ENCODE data around the gene TTC39C. TPM values are rescaled to one million over a fixed set of nuclear protein-coding genes. Genes with fewer than 3 reads are reported as not detected.

TTC39C gene
- total and polyA plus RNA-seq, 2 donors (not counting 3 experiments of a cell fraction or from before 2014, with no cell fraction given), result 0.61 to 6.2 TPM

DNA sequence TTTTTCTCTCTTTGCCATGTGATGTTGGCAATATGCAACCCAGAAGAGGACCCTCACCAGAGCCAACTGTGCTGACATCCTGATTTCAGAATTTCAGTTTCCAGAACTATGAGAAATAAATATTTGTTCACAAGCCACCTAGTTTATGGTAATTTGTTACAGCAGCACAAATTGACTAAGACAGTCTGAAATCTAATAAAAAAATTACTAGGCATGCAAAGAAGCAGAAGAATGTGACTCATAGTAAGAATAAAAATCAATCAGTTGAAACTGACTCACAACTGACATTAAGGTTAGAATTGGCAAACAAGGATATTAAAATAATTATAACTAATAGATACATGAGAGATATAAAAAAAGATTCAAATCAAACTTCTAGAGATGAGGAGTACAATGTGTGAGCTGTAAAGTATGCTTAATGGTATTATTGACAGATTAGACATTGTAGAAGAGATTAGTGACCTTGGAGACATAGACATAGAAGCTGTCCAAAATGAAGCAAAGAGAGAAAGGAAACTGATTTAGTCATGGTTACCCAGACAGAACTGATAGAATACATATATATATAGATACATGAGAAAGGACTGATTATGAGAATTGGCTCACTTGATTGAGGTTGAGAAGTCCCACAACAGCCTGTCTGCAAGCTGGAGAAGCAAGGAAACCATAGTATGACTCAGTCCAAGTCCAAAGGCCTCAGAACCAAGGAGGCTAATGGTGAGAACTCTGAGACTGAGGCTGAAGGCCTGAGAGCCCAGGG is 27.8 kb upstream of the TTC39C start:
- ChIA-PET POLR2A (no interaction called here), CTCF (interaction anchor here (0.6 kb wide), 1 partner anchor 35 kb away, joined by 3 read pairs; no protein-coding TSS in a partner anchor)
- Histone ChIP-seq H2AFZ (ENCODE audit: low read depth, low read length) (no peak overlapping the region), H3K4me2 (ENCODE audit: insufficient read depth, low read length) (no peak overlapping the region), H3K9ac (replicated peaks; ENCODE audit: extremely low read depth, insufficient read depth, low read length) (no peak overlapping the region), H3K79me2 (ENCODE audit: control insufficient read depth, insufficient read depth, low read length) (no peaks in the 10 kb centered on the region), H4K20me1 (replicated peaks; ENCODE audit: control insufficient read depth, extremely low read depth, insufficient read depth, low read length) (no peaks in the 10 kb centered on the region), H3K27ac (ENCODE audit: insufficient read depth, low read depth, low read length) (no peak overlapping the region), H3K27me3 (ENCODE audit: control insufficient read depth in 2 of 2, insufficient read depth in 2 of 2, low read length in 2 of 2) (peaks cover 4 to 23% of the 10 kb centered on the region in 2 experiments), H3K36me3 (ENCODE audit: control insufficient read depth in 2 of 2, extremely low read depth in 1 of 2, insufficient read depth in 2 of 2, low read length in 2 of 2) (no peaks in the 10 kb centered on the region), H3K4me3 (replicated peaks in 1 of 3; ENCODE audit: insufficient read depth in 1 of 3, low read depth in 1 of 3, low read length in 3 of 3) (no peak overlapping the region), H3K9me1 (replicated peaks; ENCODE audit: control insufficient read depth, extremely low read depth, insufficient read depth, low read length) (no peaks in the 10 kb centered on the region), H3K4me1 (ENCODE audit: control insufficient read depth, extremely low read depth, insufficient read depth, low read length) (no peaks in the 10 kb centered on the region), H3K9me3 (replicated peaks; ENCODE audit: control insufficient read depth, insufficient read depth, low read length) (no peaks in the 10 kb centered on the region)
- dilution Hi-C loops (cut with MboI; ENCODE audit: extremely low pct_ligation_motif_present, low sequenced_read_pairs) (no loop called here), intact Hi-C loops (cut with micrococcal nuclease) (no loop called here)
- FAIRE-seq (no peak), DNase-seq (ENCODE audit: low read depth, low spot score) (no peak)
- no TSS peak for BruUV-seq (replicated peaks)
- TF ChIP-seq, protein P1, sequence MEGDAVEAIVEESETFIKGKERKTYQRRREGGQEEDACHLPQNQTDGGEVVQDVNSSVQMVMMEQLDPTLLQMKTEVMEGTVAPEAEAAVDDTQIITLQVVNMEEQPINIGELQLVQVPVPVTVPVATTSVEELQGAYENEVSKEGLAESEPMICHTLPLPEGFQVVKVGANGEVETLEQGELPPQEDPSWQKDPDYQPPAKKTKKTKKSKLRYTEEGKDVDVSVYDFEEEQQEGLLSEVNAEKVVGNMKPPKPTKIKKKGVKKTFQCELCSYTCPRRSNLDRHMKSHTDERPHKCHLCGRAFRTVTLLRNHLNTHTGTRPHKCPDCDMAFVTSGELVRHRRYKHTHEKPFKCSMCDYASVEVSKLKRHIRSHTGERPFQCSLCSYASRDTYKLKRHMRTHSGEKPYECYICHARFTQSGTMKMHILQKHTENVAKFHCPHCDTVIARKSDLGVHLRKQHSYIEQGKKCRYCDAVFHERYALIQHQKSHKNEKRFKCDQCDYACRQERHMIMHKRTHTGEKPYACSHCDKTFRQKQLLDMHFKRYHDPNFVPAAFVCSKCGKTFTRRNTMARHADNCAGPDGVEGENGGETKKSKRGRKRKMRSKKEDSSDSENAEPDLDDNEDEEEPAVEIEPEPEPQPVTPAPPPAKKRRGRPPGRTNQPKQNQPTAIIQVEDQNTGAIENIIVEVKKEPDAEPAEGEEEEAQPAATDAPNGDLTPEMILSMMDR (IDR thresholded peaks at IDR 0.05; ENCODE audit: extremely low read depth in 1 of 2, insufficient read depth in 1 of 2, low read depth in 1 of 2, low read length in 2 of 2), result no peak
- TF ChIP-seq EZH2 (IDR thresholded peaks at IDR 0.05; ENCODE audit: borderline replicate concordance, low read depth, low read length, severe bottlenecking) (no peak), GATA2 (IDR thresholded peaks at IDR 0.05; ENCODE audit: insufficient read depth, insufficient read length, low read depth, low read length) (no peak), FOS (IDR thresholded peaks at IDR 0.05; ENCODE audit: borderline replicate concordance, insufficient read depth, low read length) (no peak), JUN (IDR thresholded peaks at IDR 0.05; ENCODE audit: borderline replicate concordance, insufficient read depth, insufficient read length, low read depth) (no peak), MYC (IDR thresholded peaks at IDR 0.05; ENCODE audit: low read depth, low read length) (no peak), MAX (IDR thresholded peaks at IDR 0.05; ENCODE audit: insufficient read depth, insufficient read length) (no peak), POLR2A (IDR thresholded peaks at IDR 0.05; ENCODE audit: low read depth, low read length) (no peak), POLR2AphosphoS5 (IDR thresholded peaks at IDR 0.05; ENCODE audit: insufficient read depth, low read depth, low read length) (no peak)
